ENCODE measurements around the gene KLHL26. TPM values are rescaled to one million over a fixed set of nuclear protein-coding genes. Genes with fewer than 3 reads are reported as not detected.

The KLHL26 gene
- total RNA-seq, 1 donor from 2014 or later: 12.7 TPM

GRCh38 chr19:18650021-18650390 is 13.2 kb downstream of the KLHL26 start:
- H3K27me3 Mint-ChIP-seq (ENCODE audit: insufficient read depth): no peaks in the 10 kb centered on the region
- H3K4me3 Mint-ChIP-seq: no peak overlapping the region
- peaks cover 8% of the 10 kb centered on the region for H3K4me1 Mint-ChIP-seq (ENCODE audit: low read depth)
- H3K9me3 Mint-ChIP-seq: no peaks in the 10 kb centered on the region
- DNase-seq (ENCODE audit: low spot score): no peak
- H3K27ac Mint-ChIP-seq: no peak overlapping the region
- intact Hi-C loops (cut with micrococcal nuclease): no loop called here
- peaks cover 1% of the 10 kb centered on the region for H3K36me3 Mint-ChIP-seq (ENCODE audit: low read depth)

GRCh38 chr19:18650468-18651041 is 13.7 kb downstream of the KLHL26 start:
- no peaks in the 10 kb centered on the region for H3K27me3 Mint-ChIP-seq (ENCODE audit: insufficient read depth)
- no peak overlapping the region for H3K4me3 Mint-ChIP-seq
- intact Hi-C loops (cut with micrococcal nuclease): no loop called here

GRCh38 chr19:18651300-18651699 is 14.5 kb downstream of the KLHL26 start:
- H3K4me3 Mint-ChIP-seq: no peak overlapping the region
- no peaks in the 10 kb centered on the region for H3K9me3 Mint-ChIP-seq
- H3K4me1 Mint-ChIP-seq (ENCODE audit: low read depth): peaks cover 8% of the 10 kb centered on the region
- H3K27ac Mint-ChIP-seq: no peak overlapping the region
- intact Hi-C loops (cut with micrococcal nuclease): no loop called here
- H3K27me3 Mint-ChIP-seq (ENCODE audit: insufficient read depth): no peaks in the 10 kb centered on the region
- DNase-seq (ENCODE audit: low spot score): no peak
- peaks cover 1% of the 10 kb centered on the region for H3K36me3 Mint-ChIP-seq (ENCODE audit: low read depth)

More at GRCh38 chr19:18650468-18651041, 13.7 kb downstream of the KLHL26 start:
- Mint-ChIP-seq H3K9me3 (no peaks in the 10 kb centered on the region), H3K27ac (no peak overlapping the region), H3K4me1 (ENCODE audit: low read depth) (peaks cover 8% of the 10 kb centered on the region), H3K36me3 (ENCODE audit: low read depth) (peaks cover 1% of the 10 kb centered on the region)
- no peak for DNase-seq (ENCODE audit: low spot score)

GRCh38 chr19:18651733-18652132 is 14.9 kb downstream of the KLHL26 start:
- Mint-ChIP-seq H3K9me3 (no peaks in the 10 kb centered on the region), H3K4me3 (no peak overlapping the region), H3K27me3 (ENCODE audit: insufficient read depth) (no peaks in the 10 kb centered on the region), H3K4me1 (ENCODE audit: low read depth) (peaks cover 8% of the 10 kb centered on the region), H3K36me3 (ENCODE audit: low read depth) (peaks cover 1% of the 10 kb centered on the region), H3K27ac (no peak overlapping the region)
- intact Hi-C loops (cut with micrococcal nuclease): no loop called here
- no peak for DNase-seq (ENCODE audit: low spot score)

- Mint-ChIP-seq H3K36me3 (ENCODE audit: low read depth) (no peaks in the 10 kb centered on the region), H3K9me3 (no peaks in the 10 kb centered on the region), H3K4me1 (ENCODE audit: low read depth) (peaks cover 5% of the 10 kb centered on the region), H3K27me3 (ENCODE audit: insufficient read depth) (no peaks in the 10 kb centered on the region), H3K27ac (no peak overlapping the region), H3K4me3 (no peak overlapping the region)
- no peak for DNase-seq (ENCODE audit: low spot score)
- intact Hi-C loops (cut with micrococcal nuclease): no loop called here
Measured at GRCh38 chr19:18653853-18654252, 17.0 kb downstream of the KLHL26 start.

GRCh38 chr19:18654469-18654868 is 17.6 kb downstream of the KLHL26 start:
- H3K27ac Mint-ChIP-seq: no peak overlapping the region
- no peaks in the 10 kb centered on the region for H3K9me3 Mint-ChIP-seq
- no peaks in the 10 kb centered on the region for H3K4me1 Mint-ChIP-seq (ENCODE audit: low read depth)
- intact Hi-C loops (cut with micrococcal nuclease): no loop called here
- H3K27me3 Mint-ChIP-seq (ENCODE audit: insufficient read depth): no peaks in the 10 kb centered on the region
- no peak overlapping the region for H3K4me3 Mint-ChIP-seq
- no peak for DNase-seq (ENCODE audit: low spot score)
- H3K36me3 Mint-ChIP-seq (ENCODE audit: low read depth): no peaks in the 10 kb centered on the region

- no peak overlapping the region for H3K4me3 Mint-ChIP-seq
Measured at GRCh38 chr19:18655173-18655844, 18.5 kb downstream of the KLHL26 start.

GRCh38 chr19:18656337-18657086 is 19.7 kb downstream of the KLHL26 start:
- Mint-ChIP-seq H3K27ac (no peak overlapping the region), H3K27me3 (ENCODE audit: insufficient read depth) (no peaks in the 10 kb centered on the region), H3K4me3 (no peak overlapping the region)

More at GRCh38 chr19:18655173-18655844, 18.5 kb downstream of the KLHL26 start:
- no peaks in the 10 kb centered on the region for H3K27me3 Mint-ChIP-seq (ENCODE audit: insufficient read depth)
- intact Hi-C loops (cut with micrococcal nuclease): no loop called here
- H3K27ac Mint-ChIP-seq: no peak overlapping the region
- H3K36me3 Mint-ChIP-seq (ENCODE audit: low read depth): no peaks in the 10 kb centered on the region
- H3K9me3 Mint-ChIP-seq: no peaks in the 10 kb centered on the region
- no peaks in the 10 kb centered on the region for H3K4me1 Mint-ChIP-seq (ENCODE audit: low read depth)
- DNase-seq (ENCODE audit: low spot score): no peak

GRCh38 chr19:18657590-18658365 is 20.9 kb downstream of the KLHL26 start:
- Mint-ChIP-seq H3K27me3 (ENCODE audit: insufficient read depth) (no peaks in the 10 kb centered on the region), H3K4me1 (ENCODE audit: low read depth) (peaks cover 7% of the 10 kb centered on the region), H3K4me3 (no peak overlapping the region), H3K9me3 (no peaks in the 10 kb centered on the region), H3K36me3 (ENCODE audit: low read depth) (no peaks in the 10 kb centered on the region), H3K27ac (no peak overlapping the region)
- intact Hi-C loops (cut with micrococcal nuclease): no loop called here
- no peak for DNase-seq (ENCODE audit: low spot score)

More at GRCh38 chr19:18656337-18657086, 19.7 kb downstream of the KLHL26 start:
- H3K36me3 Mint-ChIP-seq (ENCODE audit: low read depth): no peaks in the 10 kb centered on the region
- peaks cover 6% of the 10 kb centered on the region for H3K4me1 Mint-ChIP-seq (ENCODE audit: low read depth)
- intact Hi-C loops (cut with micrococcal nuclease): no loop called here
- DNase-seq (ENCODE audit: low spot score): no peak
- no peaks in the 10 kb centered on the region for H3K9me3 Mint-ChIP-seq

- Mint-ChIP-seq H3K4me1 (ENCODE audit: low read depth) (peaks cover 7% of the 10 kb centered on the region), H3K4me3 (no peak overlapping the region), H3K27me3 (ENCODE audit: insufficient read depth) (no peaks in the 10 kb centered on the region), H3K27ac (no peak overlapping the region), H3K9me3 (no peaks in the 10 kb centered on the region), H3K36me3 (ENCODE audit: low read depth) (no peaks in the 10 kb centered on the region)
- DNase-seq (ENCODE audit: low spot score): no peak
- intact Hi-C loops (cut with micrococcal nuclease): no loop called here
Measured at GRCh38 chr19:18658366-18658855, 21.6 kb downstream of the KLHL26 start.

- Mint-ChIP-seq H3K27ac (no peak overlapping the region), H3K36me3 (ENCODE audit: low read depth) (no peaks in the 10 kb centered on the region), H3K4me1 (ENCODE audit: low read depth) (peaks cover 7% of the 10 kb centered on the region), H3K9me3 (no peaks in the 10 kb centered on the region), H3K27me3 (ENCODE audit: insufficient read depth) (no peaks in the 10 kb centered on the region), H3K4me3 (no peak overlapping the region)
- intact Hi-C loops (cut with micrococcal nuclease): no loop called here
- DNase-seq (ENCODE audit: low spot score): no peak
Measured at GRCh38 chr19:18659281-18660050, 22.6 kb downstream of the KLHL26 start.
